Measurements from ENCODE around the gene COX4I1. TPM values are rescaled to one million over a fixed set of nuclear protein-coding genes. Genes with fewer than 3 reads are reported as not detected.

COX4I1 gene
- total RNA-seq, 3 donors from 2014 or later: 355 to 425 (median 400) TPM

- DNase-seq (ENCODE audit: low spot score in 2 of 2): no peak
- intact Hi-C loops (cut with DNase I; ENCODE audit: low total_unique reads): no loop called here
- no peaks in the 10 kb centered on the region for H3K36me3 ChIP-seq
- no peak for TF ChIP-seq POLR2AphosphoS5 (IDR thresholded peaks at IDR 0.05)
- peak in 1 of 3 donors; percentile 58 for TF ChIP-seq CTCF (IDR thresholded peaks at IDR 0.05)
- no peaks in the 10 kb centered on the region for H3K27me3 ChIP-seq
- no peaks in the 10 kb centered on the region for H3K4me1 ChIP-seq
- H3K27ac ChIP-seq: no peak overlapping the region
- H3K9me3 ChIP-seq: no peaks in the 10 kb centered on the region
- H3K4me3 ChIP-seq: no peak overlapping the region
Measured at GRCh38 chr16:85759631-85760419, 39.7 kb upstream of the COX4I1 start.

- intact Hi-C loops (cut with DNase I; ENCODE audit: low total_unique reads): no loop called here
- H3K9me3 ChIP-seq: no peaks in the 10 kb centered on the region
- no peak overlapping the region for H3K4me3 ChIP-seq
Measured at GRCh38 chr16:85761861-85762260, 37.6 kb upstream of the COX4I1 start.

GRCh38 chr16:85762970-85763369 is 36.5 kb upstream of the COX4I1 start:
- H3K4me1 ChIP-seq: no peaks in the 10 kb centered on the region
- intact Hi-C loops (cut with DNase I; ENCODE audit: low total_unique reads): no loop called here
- no peak overlapping the region for H3K4me3 ChIP-seq
- no peaks in the 10 kb centered on the region for H3K9me3 ChIP-seq
- no peaks in the 10 kb centered on the region for H3K27me3 ChIP-seq
- no peak overlapping the region for H3K27ac ChIP-seq
- TF ChIP-seq POLR2A (IDR thresholded peaks at IDR 0.05) (no peak), POLR2AphosphoS5 (IDR thresholded peaks at IDR 0.05) (no peak), CTCF (IDR thresholded peaks at IDR 0.05) (no peak)
- DNase-seq (ENCODE audit: low spot score in 2 of 2): no peak
- no peaks in the 10 kb centered on the region for H3K36me3 ChIP-seq

More at GRCh38 chr16:85761861-85762260, 37.6 kb upstream of the COX4I1 start:
- Histone ChIP-seq H3K27me3 (no peaks in the 10 kb centered on the region), H3K36me3 (no peaks in the 10 kb centered on the region), H3K27ac (no peak overlapping the region), H3K4me1 (no peaks in the 10 kb centered on the region)
- TF ChIP-seq POLR2AphosphoS5 (IDR thresholded peaks at IDR 0.05): no peak
- no peak for TF ChIP-seq CTCF (IDR thresholded peaks at IDR 0.05)
- TF ChIP-seq POLR2A (IDR thresholded peaks at IDR 0.05): no peak
- no peak for DNase-seq (ENCODE audit: low spot score in 2 of 2)

- Histone ChIP-seq H3K4me3 (no peak overlapping the region), H3K9me3 (no peaks in the 10 kb centered on the region), H3K27ac (no peak overlapping the region), H3K36me3 (no peaks in the 10 kb centered on the region), H3K4me1 (no peaks in the 10 kb centered on the region), H3K27me3 (no peaks in the 10 kb centered on the region)
- intact Hi-C loops (cut with DNase I; ENCODE audit: low total_unique reads): no loop called here
- no peak for DNase-seq (ENCODE audit: low spot score in 2 of 2)
- no peak for TF ChIP-seq POLR2A (IDR thresholded peaks at IDR 0.05)
Measured at GRCh38 chr16:85763616-85764015, 35.9 kb upstream of the COX4I1 start.

GRCh38 chr16:85765211-85765610 is 34.3 kb upstream of the COX4I1 start:
- DNase-seq (ENCODE audit: low spot score in 2 of 2): no peak
- Histone ChIP-seq H3K9me3 (no peaks in the 10 kb centered on the region), H3K4me3 (no peak overlapping the region), H3K27ac (no peak overlapping the region), H3K27me3 (no peaks in the 10 kb centered on the region), H3K4me1 (no peaks in the 10 kb centered on the region), H3K36me3 (no peaks in the 10 kb centered on the region)
- TF ChIP-seq POLR2A (IDR thresholded peaks at IDR 0.05) (no peak), POLR2AphosphoS5 (IDR thresholded peaks at IDR 0.05) (no peak), CTCF (IDR thresholded peaks at IDR 0.05) (no peak)
- intact Hi-C loops (cut with DNase I; ENCODE audit: low total_unique reads): no loop called here
